Measurements from ENCODE around the gene DAAM1. TPM values are rescaled to one million over a fixed set of nuclear protein-coding genes. Genes with fewer than 3 reads are reported as not detected.
A peak's percentile ranks its signal among the peaks of the same experiment; 100 is the strongest.

The DAAM1 gene
- total RNA-seq, 1 donor from 2014 or later, result 146 TPM

DNA sequence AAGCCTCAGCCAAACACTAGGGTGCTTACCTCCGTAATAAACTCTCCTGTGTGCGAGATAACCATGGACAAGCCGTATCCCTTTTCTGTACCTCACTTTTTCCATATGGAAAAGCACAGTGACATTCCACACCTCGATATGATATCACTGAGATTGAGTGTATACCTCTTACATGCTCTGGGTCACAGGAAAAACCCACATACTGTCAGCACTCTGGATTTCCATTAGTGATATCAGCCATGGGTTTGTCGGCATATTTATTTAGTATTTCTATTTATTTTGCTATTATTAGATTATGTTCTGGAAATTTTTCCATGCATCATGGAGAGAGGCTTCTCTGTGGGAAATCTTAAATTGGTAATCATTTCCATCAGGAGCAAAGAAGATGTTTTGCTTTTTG is 28.0 kb upstream of the DAAM1 start:
- no peak for DNase-seq
- Mint-ChIP-seq H3K9me3 (ENCODE audit: unreplicated experiment) (no peaks in the 10 kb centered on the region), H3K27me3 (ENCODE audit: unreplicated experiment) (peaks cover 1% of the 10 kb centered on the region), H3K27ac (ENCODE audit: unreplicated experiment) (no peak overlapping the region), H3K4me1 (ENCODE audit: low read depth, unreplicated experiment) (peaks cover 9% of the 10 kb centered on the region), H3K36me3 (ENCODE audit: unreplicated experiment) (no peaks in the 10 kb centered on the region), H3K4me3 (ENCODE audit: unreplicated experiment) (no peak overlapping the region)
- TF ChIP-seq, protein P1, sequence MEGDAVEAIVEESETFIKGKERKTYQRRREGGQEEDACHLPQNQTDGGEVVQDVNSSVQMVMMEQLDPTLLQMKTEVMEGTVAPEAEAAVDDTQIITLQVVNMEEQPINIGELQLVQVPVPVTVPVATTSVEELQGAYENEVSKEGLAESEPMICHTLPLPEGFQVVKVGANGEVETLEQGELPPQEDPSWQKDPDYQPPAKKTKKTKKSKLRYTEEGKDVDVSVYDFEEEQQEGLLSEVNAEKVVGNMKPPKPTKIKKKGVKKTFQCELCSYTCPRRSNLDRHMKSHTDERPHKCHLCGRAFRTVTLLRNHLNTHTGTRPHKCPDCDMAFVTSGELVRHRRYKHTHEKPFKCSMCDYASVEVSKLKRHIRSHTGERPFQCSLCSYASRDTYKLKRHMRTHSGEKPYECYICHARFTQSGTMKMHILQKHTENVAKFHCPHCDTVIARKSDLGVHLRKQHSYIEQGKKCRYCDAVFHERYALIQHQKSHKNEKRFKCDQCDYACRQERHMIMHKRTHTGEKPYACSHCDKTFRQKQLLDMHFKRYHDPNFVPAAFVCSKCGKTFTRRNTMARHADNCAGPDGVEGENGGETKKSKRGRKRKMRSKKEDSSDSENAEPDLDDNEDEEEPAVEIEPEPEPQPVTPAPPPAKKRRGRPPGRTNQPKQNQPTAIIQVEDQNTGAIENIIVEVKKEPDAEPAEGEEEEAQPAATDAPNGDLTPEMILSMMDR (IDR thresholded peaks at IDR 0.05; ENCODE audit: partially characterized antibody, unreplicated experiment), result no peak

DNA sequence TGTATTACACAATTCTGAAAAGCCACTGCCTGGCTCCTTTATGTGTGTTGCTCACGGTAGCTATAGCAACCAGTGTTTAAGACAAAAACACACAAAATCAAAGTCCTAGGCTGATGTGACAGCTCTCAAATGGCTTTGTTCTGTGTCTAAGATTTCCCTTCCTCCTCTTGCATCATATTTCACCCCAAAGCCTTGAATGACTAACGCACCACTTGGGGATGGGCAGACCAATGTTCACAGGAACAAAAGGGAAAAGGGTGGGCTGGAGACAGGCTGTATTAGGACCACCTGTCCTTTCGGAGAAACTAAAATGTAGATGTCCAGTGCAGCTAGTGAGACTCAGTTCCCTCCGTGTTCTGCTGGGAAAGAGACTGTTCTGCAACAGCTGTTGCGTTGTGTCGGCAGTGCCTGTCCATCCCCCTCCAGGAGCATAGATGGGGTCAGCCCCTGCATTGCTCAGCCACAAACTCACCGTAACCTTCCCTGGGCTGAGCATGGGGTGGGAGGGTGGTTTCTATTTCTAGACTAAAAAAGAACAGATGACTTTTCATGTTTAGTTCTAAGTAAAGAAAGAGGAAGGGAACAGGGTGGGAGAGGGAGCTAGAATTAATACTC is 26.8 kb upstream of the DAAM1 start:
- Mint-ChIP-seq H3K27me3 (ENCODE audit: unreplicated experiment) (peaks cover 4% of the 10 kb centered on the region), H3K9me3 (ENCODE audit: unreplicated experiment) (no peaks in the 10 kb centered on the region), H3K36me3 (ENCODE audit: unreplicated experiment) (no peaks in the 10 kb centered on the region), H3K27ac (ENCODE audit: unreplicated experiment) (peak overlapping the region; percentile 94), H3K4me3 (ENCODE audit: unreplicated experiment) (peak overlapping the region; percentile 63), H3K4me1 (ENCODE audit: low read depth, unreplicated experiment) (peaks cover 9% of the 10 kb centered on the region)
- TF ChIP-seq, protein P1 (IDR thresholded peaks at IDR 0.05; ENCODE audit: partially characterized antibody, unreplicated experiment), result no peak
- DNase-seq, result peak; percentile 25

GRCh38 chr14:59166258-59166657 is 22.2 kb upstream of the DAAM1 start:
- TF ChIP-seq, protein P1 (IDR thresholded peaks at IDR 0.05; ENCODE audit: partially characterized antibody, unreplicated experiment), result no peak

GRCh38 chr14:59175404-59175803 is 13.1 kb upstream of the DAAM1 start:
- Mint-ChIP-seq H3K4me1 (ENCODE audit: low read depth, unreplicated experiment) (no peaks in the 10 kb centered on the region), H3K27ac (ENCODE audit: unreplicated experiment) (no peak overlapping the region), H3K9me3 (ENCODE audit: unreplicated experiment) (no peaks in the 10 kb centered on the region), H3K4me3 (ENCODE audit: unreplicated experiment) (no peak overlapping the region), H3K36me3 (ENCODE audit: unreplicated experiment) (no peaks in the 10 kb centered on the region), H3K27me3 (ENCODE audit: unreplicated experiment) (peaks cover 2% of the 10 kb centered on the region)
- no peak for DNase-seq
- TF ChIP-seq, protein P1 (IDR thresholded peaks at IDR 0.05; ENCODE audit: partially characterized antibody, unreplicated experiment), result no peak

More at GRCh38 chr14:59166258-59166657, 22.2 kb upstream of the DAAM1 start:
- Mint-ChIP-seq H3K4me3 (ENCODE audit: unreplicated experiment) (no peak overlapping the region), H3K36me3 (ENCODE audit: unreplicated experiment) (no peaks in the 10 kb centered on the region), H3K27ac (ENCODE audit: unreplicated experiment) (no peak overlapping the region), H3K27me3 (ENCODE audit: unreplicated experiment) (peaks cover 6% of the 10 kb centered on the region), H3K9me3 (ENCODE audit: unreplicated experiment) (no peaks in the 10 kb centered on the region), H3K4me1 (ENCODE audit: low read depth, unreplicated experiment) (peaks cover 7% of the 10 kb centered on the region)
- no peak for DNase-seq

- no peak overlapping the region for H3K4me3 Mint-ChIP-seq (ENCODE audit: unreplicated experiment)
- H3K27ac Mint-ChIP-seq (ENCODE audit: unreplicated experiment), result no peak overlapping the region
- H3K9me3 Mint-ChIP-seq (ENCODE audit: unreplicated experiment), result no peaks in the 10 kb centered on the region
- TF ChIP-seq, protein P1 (IDR thresholded peaks at IDR 0.05; ENCODE audit: partially characterized antibody, unreplicated experiment), result no peak
- H3K27me3 Mint-ChIP-seq (ENCODE audit: unreplicated experiment), result no peaks in the 10 kb centered on the region
- no peaks in the 10 kb centered on the region for H3K4me1 Mint-ChIP-seq (ENCODE audit: low read depth, unreplicated experiment)
- no peak for DNase-seq
- no peaks in the 10 kb centered on the region for H3K36me3 Mint-ChIP-seq (ENCODE audit: unreplicated experiment)
These were observed 11.7 kb upstream of the DAAM1 start for GRCh38 chr14:59176765-59177164.

Measured in glutamatergic neuron (in vitro differentiated cells).